Left cardiac atrium (tissue), 4 donors: ENCODE results near the gene PDE8A. TPM values are rescaled to one million over a fixed set of nuclear protein-coding genes. Genes with fewer than 3 reads are reported as not detected.
"Not testable (repeated sequence)": the region's sequence is repeated elsewhere in the genome, so short reads cannot be mapped to it uniquely, and the experiment has no call there.

Experiments
- ATAC-seq, 2 donors: fragments of 200-7000 bp; cut with Tn5 transposase; one replicate each; pipeline ENCODE4 v1.9.1; 2020; ENCODE audit warnings: mild to moderate bottlenecking in 2 of 2, moderate library complexity in 2 of 2
- DNase-seq: peaks from one replicate; pipeline ENCODE4 v3.0.0-alpha.2; 2020
- intact Hi-C, 2 donors: fragments of 100-400 bp; cut with DNase I; formaldehyde crosslinking; loops; one replicate each; pipeline versions ENCODE4 v1.14.1 to v1.15.1; 2022 to 2023
- total RNA-seq, 2 donors: library from RNA; stranded (reverse); fragmentation: NEBNext Ultra II Directional; extraction: Animal tissue kit (Norgen Biotek cat#: 25700); gene quantifications; one replicate each; pipeline ENCODE4 v1.2.1, GENCODE V29; 2021
- donor health status: DM: no; HTN: yes; CAD: no.
- donor health status: DM: no; HTN: yes; CAD: no; lungs with severe emphysema.
- donor health status: DM: yes; HTN: yes; CAD: no.
- donor health status: Dilated cardiomyopathy.

The PDE8A gene
- total RNA-seq, 2 donors from 2014 or later: 21.1 to 26.3 TPM

DNA sequence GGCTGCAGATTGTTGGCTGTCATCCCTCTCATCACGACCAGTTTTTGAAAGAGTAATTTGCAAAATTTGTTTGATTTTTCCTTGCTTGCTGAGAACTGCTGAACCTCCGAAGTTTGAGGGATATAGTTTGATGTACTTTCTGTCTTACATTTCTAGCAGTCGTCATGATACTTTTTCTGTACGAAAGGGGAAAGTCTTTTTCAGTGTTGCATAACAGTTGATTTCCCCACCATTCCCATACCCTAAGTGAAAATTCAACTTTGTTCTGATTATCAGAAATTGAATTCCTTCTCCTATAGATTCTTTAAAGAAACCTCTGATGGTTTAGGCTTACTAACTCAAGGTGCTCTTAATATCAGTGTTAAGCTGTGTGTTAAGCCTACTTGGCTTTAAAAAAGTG lies 1.6 kb downstream of the PDE8A start:
- DNase-seq (no peak), ATAC-seq (no peak)
- intact Hi-C loops: loop anchor here in 1 of 2 donors (5.0 to 10.0 kb wide), 2 partner anchors 64 to 132 kb away; no protein-coding TSS in a partner anchor

DNA sequence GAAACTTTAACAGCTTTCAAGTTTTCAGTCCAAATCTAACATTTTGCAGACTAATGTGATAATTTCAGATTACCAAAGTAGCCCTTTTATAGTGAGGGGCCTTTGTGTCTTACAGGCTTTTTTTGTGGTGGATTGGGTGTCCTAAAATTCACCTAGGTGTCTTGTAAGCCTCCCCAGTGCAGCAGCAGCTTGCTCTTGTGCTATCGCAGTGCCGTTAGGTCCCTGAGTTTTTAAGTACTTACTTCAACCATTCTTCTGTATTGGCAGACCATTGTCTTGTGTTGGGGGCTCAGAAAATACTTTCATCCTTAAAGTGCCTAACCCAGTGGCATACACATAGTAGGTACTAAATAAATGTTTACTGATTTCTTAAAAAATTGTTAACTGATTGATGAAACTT lies 2.1 kb downstream of the PDE8A start:
- intact Hi-C loops: loop anchor here in 1 of 2 donors (5.0 to 10.0 kb wide), 2 partner anchors 64 to 131 kb away; no protein-coding TSS in a partner anchor
- DNase-seq: no peak
- no peak for ATAC-seq

DNA sequence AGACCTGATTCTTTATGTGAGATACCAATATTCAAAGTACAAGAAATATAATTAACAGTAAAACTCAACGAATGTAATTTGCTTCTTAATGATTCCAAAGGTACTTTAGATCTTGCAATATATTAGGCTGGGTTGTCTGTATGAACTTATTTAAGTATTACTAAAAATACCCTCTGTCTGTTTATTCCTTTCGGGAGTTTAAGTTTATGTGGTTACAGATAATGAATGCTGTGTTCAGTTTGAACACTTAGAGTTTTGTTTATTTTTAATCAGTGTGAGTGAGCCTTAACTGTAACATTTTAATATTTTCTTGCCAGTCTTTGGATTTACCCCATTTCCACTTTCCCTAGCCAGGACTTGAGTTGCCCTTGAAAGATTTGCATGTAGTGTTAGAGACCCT lies 3.5 kb downstream of the PDE8A start:
- intact Hi-C loops: loop anchor here in 1 of 2 donors (10.0 kb wide), 1 partner anchor 130 kb away; no protein-coding TSS in a partner anchor
- DNase-seq (no peak), ATAC-seq (no peak)

DNA sequence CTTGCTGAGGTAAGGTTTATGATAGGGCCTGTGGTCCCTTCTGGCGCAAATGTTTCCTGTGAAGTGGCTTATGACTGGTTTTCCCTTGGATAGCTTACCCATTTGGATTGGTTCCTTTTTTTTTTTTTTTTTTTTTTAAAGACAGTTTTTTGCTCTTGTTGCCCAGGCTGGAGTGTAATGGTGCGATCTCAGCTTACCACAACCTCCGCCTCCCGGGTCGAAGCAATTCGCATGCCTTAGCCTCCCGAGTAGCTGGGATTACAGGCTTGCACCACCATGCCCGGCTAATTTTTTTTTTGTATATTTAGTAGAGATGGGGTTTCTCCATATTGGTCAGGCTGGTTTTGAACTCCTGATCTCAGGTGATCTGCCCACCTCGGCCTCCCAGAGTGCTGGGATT lies 5.7 kb downstream of the PDE8A start:
- not testable (repeated sequence) for DNase-seq, ATAC-seq
- intact Hi-C loops: loop anchor here in 1 of 2 donors (10.0 kb wide), 1 partner anchor 127 kb away; no protein-coding TSS in a partner anchor

DNA sequence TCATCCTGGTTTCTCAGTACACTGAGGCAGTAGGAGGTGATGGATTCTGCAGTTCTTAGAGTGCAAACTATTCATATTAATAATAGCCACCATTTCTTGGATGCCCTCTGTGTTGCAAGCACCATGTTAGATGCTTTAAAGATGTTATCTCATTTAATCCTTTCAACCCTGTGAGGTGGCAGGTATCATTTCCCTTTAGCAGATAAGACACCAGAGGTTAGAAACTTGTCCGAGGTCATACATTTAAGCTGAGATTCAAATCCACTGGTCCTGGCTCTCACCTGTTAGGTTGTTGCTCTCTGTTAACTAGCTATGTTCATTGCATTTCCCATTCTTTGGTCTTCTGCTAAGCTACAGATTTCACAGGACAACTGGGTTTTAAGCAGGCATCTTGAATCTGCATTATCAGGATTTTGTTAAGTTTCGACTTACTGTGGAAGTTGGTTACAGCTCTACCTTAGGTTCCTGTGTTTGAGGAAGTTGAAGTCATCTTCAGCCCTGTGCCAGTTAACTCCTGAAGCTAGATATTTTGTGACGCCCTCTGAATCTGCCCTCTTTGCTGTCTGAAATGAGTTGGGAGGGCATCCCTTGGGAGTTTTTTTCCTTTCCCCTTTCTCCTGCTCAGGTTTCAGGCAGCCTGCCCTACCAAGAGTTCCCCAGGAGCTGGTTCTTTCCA lies 6.4 kb downstream of the PDE8A start:
- intact Hi-C loops: loop anchor here in 1 of 2 donors (10.0 kb wide), 1 partner anchor 127 kb away; no protein-coding TSS in a partner anchor
- ATAC-seq: no peak
- DNase-seq: no peak

DNA sequence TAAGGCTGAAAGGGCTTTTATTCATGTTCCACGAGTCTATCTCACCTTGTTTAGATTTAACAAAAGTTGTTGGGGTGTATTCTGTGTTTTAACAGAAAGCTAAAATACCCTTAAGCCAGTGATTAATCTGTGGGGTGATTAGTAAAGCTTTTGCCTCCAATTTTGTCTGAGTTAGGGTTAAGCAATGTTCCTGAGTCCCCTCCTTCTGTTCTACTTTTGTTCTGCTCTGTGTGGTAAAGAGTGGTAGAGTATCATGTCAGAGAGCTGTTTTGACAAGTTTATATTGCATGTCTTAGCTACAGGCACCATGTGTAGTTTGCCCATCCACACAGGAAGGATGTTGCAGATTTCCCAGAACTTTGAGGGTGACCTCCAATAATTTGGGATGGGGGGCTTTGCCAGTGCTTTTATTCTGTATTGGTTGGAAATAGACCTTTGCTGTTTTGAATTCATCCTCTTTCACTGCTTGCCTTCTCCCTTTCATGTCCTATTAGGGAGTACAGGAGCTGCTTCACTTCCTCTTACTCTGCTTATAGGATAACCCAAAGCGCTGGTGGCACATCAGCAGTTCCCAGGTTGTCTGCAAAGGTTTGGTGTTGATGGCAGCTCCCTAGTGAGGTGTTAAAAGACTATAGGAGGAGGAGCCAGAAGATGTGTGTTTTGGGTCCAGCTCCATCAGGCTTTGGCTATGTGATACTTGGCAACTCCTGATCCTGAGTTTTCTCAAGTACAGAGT lies 7.4 kb downstream of the PDE8A start:
- no peak for DNase-seq
- ATAC-seq: no peak
- intact Hi-C loops: loop anchor here in 1 of 2 donors (10.0 kb wide), 1 partner anchor 126 kb away; no protein-coding TSS in a partner anchor

DNA sequence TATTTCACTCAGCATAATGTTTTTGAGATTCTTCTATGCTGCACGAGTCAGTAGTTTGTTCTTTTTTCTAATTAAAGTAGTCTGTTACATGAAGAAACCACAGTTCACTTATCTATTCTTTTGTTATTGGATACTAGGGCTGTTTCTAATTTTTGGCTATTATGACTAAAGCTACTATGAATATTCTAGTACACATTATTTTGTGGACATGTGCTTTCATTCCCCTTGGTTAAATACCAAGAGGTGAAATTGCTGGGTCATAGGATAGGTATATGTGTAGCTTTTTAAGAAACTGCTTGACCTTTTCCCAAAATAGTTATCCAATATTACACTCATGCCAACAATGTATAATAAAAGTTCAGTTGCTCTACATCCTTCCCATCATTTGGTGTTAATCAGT lies 8.9 kb downstream of the PDE8A start:
- intact Hi-C loops: no loop called here
- DNase-seq: no peak
- no peak for ATAC-seq

DNA sequence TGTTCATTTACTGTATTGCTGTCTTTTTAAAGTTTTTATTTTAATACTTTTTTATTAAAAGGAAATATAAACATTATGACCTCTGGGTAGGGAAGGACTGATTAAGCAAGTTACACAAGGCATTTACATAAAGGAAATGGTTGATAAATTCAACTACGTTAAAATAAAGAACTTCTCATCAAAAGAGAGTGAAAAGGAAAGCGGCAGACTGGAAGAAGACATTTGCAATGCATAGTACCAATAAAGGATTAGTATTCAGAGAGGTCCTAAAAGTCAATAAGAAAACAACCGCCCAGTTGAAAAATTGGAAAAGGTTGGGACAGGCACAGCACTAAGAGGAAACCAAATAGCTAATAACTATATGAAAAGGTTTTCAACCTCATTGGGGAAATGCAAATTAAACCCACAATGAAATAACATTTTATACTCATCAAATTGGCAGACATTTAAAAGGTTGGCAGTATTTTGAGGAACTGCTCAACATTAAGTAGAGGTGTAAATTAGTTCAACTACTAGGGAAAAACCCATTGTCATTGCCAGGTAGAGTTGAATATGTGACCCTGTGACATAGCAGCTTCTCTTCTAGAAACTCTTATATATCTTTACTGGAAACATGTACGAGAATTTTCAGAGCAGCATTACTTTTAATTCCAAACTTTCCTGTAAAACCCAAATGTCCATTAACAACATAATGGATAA lies 9.5 kb downstream of the PDE8A start:
- ATAC-seq: no peak
- no peak for DNase-seq
- intact Hi-C loops: no loop called here

DNA sequence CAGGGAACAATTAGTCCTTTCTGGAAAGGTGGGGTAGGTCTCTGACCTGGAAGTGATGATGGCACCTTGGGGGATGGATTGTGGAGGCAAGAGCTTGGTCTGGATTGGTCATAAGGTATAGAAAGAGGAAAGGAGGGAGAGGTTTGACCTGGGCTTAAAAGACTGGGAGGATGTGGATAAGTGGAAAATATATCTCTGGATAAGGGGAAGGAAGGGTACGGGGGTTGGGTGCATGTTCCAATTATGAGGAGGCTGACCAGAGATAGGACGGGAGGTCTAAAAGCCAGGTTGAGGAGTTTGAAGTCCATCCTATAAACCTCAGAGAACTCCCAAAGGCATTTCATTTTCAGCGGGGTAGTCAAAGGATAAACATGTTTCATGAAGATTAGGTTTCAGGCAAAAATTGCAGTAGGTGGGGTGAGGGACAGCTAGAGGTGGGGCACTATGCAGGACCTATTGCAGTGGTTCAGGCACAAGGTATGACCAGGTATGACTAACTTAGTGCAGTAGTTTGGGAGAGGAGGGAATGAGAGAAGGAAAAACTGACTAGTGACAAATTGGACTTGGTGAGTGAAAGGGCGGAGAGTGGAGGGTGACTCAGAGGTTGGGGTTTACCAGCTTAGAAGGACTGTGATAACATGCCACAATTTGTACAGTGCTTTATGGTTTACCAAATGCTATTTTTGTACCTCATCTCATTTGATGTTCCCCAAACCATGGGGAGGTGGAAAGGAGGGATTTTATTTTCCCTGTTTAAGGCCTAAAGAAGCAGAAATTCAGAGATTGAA lies 10.7 kb downstream of the PDE8A start:
- DNase-seq: no peak
- peak; percentile 59 to 93 for ATAC-seq
- intact Hi-C loops: no loop called here

DNA sequence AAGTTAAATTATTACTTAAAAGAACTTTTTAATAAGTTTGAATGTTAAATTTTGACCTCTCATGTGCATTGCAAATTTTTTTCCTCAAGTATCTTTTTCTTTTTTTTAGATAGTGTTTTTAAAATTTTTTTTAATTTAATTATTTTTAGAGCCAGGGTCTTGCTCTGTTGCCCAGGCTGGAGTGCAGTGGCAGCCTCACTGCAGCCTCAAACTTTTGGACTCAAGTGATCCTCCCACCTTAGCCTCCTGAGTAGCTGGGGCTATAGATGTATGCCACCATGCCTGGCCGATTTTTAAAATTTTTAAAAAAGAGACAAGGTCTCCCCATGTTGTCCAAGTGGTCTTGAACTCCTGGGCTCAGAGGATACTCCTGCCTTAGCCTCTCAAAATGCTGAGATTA lies 14.4 kb downstream of the PDE8A start:
- no peak for DNase-seq
- intact Hi-C loops: no loop called here

DNA sequence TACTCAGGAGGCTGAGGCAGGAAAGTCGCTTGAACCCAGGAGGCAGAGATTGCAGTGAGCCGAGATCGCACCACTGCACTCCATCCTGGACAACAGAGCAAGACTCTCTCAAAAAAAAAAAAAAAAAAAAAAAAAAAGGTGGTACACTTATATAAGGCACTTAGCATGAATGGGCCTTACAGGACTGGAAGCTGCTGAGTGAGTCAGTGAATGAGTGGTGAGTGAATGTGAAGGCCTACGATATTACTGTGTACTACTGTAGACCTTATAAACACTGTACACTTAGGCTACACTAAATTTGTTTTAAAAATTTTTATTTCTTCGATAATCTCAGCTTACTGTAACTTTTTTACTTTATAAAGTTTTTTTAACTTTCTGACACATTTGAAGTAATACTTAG lies 15.1 kb downstream of the PDE8A start:
- intact Hi-C loops, ATAC-seq, DNase-seq: not testable (repeated sequence)

More for the DNA sequence above, 14.4 kb downstream of the PDE8A start:
- no peak for ATAC-seq

DNA sequence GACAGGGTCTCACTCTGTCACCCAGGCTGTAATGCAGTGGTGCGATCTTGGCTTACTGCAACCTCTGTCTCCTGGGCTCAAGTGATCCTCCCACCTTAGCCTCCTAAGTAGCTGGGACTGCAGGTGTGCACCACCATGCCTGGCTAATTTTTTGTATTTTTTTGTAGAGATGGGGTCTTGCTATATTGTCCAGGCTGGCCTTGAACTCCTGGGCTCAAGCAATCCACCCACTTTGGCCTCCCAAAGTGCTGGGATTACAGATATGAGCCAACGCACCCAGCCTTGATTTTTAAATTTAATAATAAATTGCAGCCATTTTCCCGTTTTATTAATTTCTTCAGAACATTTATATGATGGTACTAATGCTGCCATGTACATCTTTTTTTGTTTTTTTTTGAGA lies 15.6 kb downstream of the PDE8A start:
- intact Hi-C loops: not testable (repeated sequence)

DNA sequence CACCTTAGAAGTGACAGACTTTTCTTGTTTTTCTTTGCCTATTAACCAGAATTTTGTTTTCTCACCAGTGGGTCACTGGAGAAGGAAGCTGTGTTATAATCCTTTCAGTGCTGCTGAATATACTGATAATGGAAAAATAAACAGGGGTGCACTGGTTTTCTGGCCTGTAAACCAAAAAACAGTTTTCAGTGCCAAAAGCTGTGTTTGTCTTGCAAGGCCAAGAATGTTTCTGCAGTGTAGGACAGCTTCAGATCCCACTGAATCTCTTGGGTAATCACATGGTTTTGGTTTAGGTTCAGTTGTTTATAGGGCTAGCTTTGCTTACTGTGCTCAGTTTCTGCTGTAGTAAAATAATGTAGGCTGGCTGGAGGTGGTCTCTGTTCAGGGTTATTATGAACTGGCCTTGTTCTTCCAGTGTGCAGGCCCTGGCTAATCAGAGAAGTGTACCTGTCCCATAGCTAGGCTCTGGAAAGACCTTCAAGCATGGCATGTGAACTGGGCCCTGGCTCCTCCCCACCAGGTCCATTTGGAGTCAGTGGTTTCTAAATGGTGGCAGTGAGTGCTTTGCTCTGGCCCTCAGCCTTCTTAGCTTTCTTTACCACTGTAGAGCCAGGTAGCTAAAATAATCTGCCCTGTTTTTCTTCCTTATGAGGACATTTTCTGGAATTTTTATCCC lies 18.7 kb downstream of the PDE8A start:
- intact Hi-C loops: no loop called here
- DNase-seq: no peak
- peak; percentile 18 to 49 for ATAC-seq

More for the DNA sequence above, 15.6 kb downstream of the PDE8A start:
- not testable (repeated sequence) for DNase-seq, ATAC-seq

DNA sequence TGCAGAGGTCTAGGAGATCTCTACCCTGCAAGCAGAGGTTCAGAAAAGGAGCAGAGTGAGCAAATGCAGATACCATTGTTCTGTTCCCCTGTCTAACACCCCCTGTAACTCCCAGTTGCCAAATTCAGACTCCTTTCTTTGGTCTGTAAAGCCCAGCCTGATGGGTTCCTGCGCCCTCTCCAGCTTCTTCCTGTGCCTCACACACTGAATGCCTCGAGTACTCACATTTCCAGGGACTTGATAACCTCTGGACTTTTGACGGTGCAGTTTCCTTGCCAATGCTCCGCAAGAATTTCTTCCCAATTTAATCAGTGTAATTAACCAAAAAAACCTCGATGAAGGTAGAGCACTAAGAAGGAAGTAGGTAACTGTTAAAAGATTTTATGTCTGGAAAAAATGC lies 19.3 kb downstream of the PDE8A start:
- intact Hi-C loops: loop anchor here in 1 of 2 donors (1.0 kb wide), 1 partner anchor 36 kb away; no protein-coding TSS in a partner anchor
- DNase-seq (peak; percentile 52), ATAC-seq (peak in 1 of 2 donors; percentile 44)

DNA sequence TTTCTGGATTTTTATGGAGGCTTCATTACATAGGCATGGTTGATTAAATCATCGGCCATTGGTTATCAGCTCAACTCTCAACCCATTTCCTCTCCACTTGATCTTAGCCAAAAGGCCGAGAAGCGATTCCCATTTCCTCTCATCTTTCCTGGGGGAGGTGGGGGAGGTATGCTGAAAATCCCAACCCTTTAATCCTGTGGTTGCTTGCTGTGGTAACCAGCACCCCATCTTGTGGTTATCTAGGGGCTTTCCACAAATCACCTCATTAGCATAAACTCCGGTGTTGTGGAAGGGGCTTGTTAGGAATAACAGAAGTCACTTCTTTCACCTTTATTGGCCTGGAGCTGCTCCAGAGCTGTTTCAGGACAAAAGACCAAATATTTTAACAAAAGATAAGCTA lies 20.9 kb downstream of the PDE8A start:
- intact Hi-C loops: no loop called here
- DNase-seq: no peak
- ATAC-seq: no peak

DNA sequence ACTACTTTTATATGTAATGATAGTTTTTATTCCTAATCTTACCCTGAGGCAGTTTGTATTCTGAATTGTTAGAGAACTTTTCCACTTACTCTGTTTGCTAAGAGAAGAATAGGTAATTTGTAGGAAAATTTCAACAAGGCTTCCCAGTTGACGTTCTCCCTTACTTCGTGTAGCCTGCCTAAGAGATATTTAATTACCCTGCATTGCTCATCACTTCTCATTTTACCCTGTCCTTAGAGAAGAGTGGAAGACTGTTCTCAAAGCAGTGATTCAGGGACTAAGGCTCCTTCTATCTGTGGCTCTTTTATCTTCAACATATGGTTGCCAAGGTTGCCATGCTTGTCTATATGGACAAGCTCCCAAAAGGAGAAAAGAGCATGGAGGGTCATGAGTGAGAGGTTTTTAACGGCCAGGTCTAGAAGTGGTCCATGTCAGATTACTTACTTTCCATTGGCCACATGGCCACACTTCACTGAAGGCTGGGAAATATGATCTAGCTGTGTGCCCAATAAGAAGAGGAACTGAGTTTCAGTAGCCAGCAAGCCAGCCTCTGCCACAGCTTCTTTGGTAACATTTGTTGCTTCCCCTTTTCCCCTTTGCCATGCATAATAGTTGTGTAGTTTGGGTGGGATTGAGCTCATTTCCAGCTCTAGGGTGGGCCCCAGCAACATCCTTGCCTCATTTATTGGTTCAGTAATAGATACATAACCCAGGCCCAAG lies 22.1 kb downstream of the PDE8A start:
- ATAC-seq: peak in 1 of 2 donors; percentile 23
- intact Hi-C loops: no loop called here
- no peak for DNase-seq

DNA sequence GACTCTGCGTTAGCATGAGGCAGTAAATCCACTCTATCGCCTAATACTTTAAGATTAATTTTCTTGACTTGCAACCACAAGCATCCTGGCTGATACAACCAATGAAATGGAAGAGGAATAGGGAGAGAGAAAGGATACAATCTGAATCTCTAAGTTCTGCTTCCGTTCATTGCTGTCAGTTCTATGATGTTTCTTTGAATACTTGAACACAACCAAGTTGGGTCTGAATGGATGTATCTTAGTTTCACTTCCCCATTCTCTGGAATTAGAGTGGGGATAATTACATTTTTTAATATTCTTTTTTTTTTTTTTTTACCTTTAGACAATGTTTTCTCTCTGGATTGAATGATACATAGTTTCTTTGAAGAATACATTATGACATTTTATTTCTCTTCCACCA lies 22.9 kb downstream of the PDE8A start:
- DNase-seq (no peak), ATAC-seq (no peak)
- intact Hi-C loops: no loop called here

DNA sequence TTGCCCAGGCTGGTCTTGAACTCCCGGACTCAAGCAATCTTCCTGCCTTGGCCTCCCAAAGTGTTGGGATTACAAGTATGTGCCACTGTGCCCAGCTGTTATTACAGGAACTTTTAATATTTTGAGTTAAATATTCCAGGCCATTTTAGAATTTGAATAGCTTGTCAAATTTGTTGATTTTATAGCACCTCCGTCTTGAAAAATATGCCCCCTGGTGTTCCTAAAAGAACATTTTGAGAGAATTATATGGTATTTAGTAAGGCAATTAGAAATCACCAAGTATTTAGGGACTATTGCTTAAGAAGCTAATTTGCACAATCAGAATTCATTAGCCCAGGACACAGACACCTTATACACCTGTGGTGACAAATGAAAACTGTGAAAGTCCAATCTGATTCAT lies 23.7 kb downstream of the PDE8A start:
- ATAC-seq: no peak
- intact Hi-C loops: no loop called here
- DNase-seq: no peak
